ENCODE results near the gene TRAF4.

DNA sequence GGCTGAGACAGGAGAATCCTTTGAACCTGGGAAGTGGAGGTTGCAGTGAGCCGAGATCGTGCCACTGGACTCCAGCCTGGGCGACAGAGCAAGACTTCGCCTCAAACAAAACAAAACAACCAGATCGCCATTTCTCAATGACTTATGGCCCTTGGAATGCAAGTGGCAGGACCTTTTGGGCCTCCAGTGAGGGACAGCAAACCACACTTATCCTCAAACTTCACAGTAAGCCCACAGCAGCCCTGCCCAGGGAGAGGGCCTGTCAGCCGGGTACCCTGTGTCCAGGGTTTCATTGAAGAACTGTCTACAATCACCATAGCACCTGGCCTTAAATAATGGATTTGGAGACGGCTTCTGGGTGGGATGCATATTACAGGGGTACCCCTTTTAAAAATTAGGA lies 11.7 kb downstream of the TRAF4 start:
- TF ChIP-seq, protein P1, sequence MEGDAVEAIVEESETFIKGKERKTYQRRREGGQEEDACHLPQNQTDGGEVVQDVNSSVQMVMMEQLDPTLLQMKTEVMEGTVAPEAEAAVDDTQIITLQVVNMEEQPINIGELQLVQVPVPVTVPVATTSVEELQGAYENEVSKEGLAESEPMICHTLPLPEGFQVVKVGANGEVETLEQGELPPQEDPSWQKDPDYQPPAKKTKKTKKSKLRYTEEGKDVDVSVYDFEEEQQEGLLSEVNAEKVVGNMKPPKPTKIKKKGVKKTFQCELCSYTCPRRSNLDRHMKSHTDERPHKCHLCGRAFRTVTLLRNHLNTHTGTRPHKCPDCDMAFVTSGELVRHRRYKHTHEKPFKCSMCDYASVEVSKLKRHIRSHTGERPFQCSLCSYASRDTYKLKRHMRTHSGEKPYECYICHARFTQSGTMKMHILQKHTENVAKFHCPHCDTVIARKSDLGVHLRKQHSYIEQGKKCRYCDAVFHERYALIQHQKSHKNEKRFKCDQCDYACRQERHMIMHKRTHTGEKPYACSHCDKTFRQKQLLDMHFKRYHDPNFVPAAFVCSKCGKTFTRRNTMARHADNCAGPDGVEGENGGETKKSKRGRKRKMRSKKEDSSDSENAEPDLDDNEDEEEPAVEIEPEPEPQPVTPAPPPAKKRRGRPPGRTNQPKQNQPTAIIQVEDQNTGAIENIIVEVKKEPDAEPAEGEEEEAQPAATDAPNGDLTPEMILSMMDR (IDR thresholded peaks at IDR 0.05; ENCODE audit: poor library complexity), result no peak
- TF ChIP-seq EZH2 (IDR thresholded peaks at IDR 0.05; ENCODE audit: borderline replicate concordance), result no peak
